Fibroblast of mammary gland (primary cell): ENCODE measurements around the gene AP1M2.

Source experiments
- DNase-seq: peaks from one replicate; pipeline ENCODE4 v3.0.0-alpha.2; 2010; ENCODE audit warnings: low read depth
- H3K4me3 ChIP-seq: 2 replicates; pipeline ENCODE4 v1.5.1; 2011; ENCODE audit warnings: low read depth, mild to moderate bottlenecking, low read length, moderate library complexity; ENCODE audit not compliant: control insufficient read depth
- CTCF ChIP-seq: conservative IDR thresholded peaks from 2 replicates; pipeline ENCODE4 v1.5.1; 2011; ENCODE audit warnings: low read depth, low read length, inconsistent platforms; ENCODE audit not compliant: control insufficient read depth, insufficient read depth

The AP1M2 gene

GRCh38 chr19:10586396-10586795, 716 bp downstream of the AP1M2 start:
- no peak for DNase-seq
- TF ChIP-seq CTCF: no peak
- H3K4me3 ChIP-seq: no peak overlapping the region

GRCh38 chr19:10583036-10583776, 3.9 kb downstream of the AP1M2 start:
- no peak for TF ChIP-seq CTCF
- DNase-seq: peak; percentile 12
- no peak overlapping the region for H3K4me3 ChIP-seq

GRCh38 chr19:10582091-10582490, 5.0 kb downstream of the AP1M2 start:
- no peak for DNase-seq
- TF ChIP-seq CTCF: no peak
- H3K4me3 ChIP-seq: no peak overlapping the region

GRCh38 chr19:10580979-10581631, 6.0 kb downstream of the AP1M2 start:
- no peak overlapping the region for H3K4me3 ChIP-seq
- peak; percentile 90 for DNase-seq
- peak; percentile 99 for TF ChIP-seq CTCF

- no peak for DNase-seq
- TF ChIP-seq CTCF: no peak
- H3K4me3 ChIP-seq: no peak overlapping the region
Measured at GRCh38 chr19:10577951-10578350, 9.2 kb downstream of the AP1M2 start.

- no peak for TF ChIP-seq CTCF
- DNase-seq: no peak
- no peak overlapping the region for H3K4me3 ChIP-seq
Measured at GRCh38 chr19:10575011-10575716, 11.9 kb downstream of the AP1M2 start.
